ENCODE measurements around the gene PTPRN2. TPM values are rescaled to one million over a fixed set of nuclear protein-coding genes. Genes with fewer than 3 reads are reported as not detected.

Gene PTPRN2
- total RNA-seq, 1 experiment from 2014 or later = 2.1 TPM

DNA sequence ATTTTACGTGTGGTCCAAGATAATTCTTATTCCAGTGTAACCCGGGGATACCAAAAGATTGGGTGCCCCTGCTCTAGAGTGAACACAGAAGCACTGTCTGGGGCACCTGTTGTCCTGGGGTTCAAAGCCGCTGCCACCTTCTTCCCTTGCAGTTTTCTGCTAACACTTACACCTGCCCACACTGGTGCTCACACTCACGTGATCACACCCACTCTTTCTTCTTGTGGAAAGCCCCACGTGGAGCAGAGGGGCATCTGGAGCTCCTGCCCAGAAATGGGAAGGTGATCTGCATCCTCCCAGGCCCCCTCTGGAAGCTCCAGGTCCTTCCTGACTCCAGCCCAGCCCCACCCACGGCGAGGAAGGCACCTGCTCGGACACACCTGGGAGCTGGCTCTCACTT lies 42.9 kb downstream of the PTPRN2 start:
- Histone ChIP-seq H3K27me3 (ENCODE audit: insufficient read depth, low read length) (no peaks in the 10 kb centered on the region), H3K4me2 (ENCODE audit: low read length) (no peak overlapping the region), H3K9me3 (ENCODE audit: control insufficient read depth in 1 of 2, insufficient read depth in 1 of 2, low read depth in 1 of 2, low read length in 2 of 2) (no peaks in the 10 kb centered on the region), H3K79me2 (ENCODE audit: insufficient read depth, low read length) (no peaks in the 10 kb centered on the region), H3K36me3 (ENCODE audit: control insufficient read depth in 1 of 2, insufficient read depth in 2 of 2, low read length in 2 of 2) (no peaks in the 10 kb centered on the region), H3K4me1 (ENCODE audit: control insufficient read depth in 1 of 2, insufficient read depth in 2 of 2, low read length in 2 of 2) (no peaks in the 10 kb centered on the region), H2AFZ (ENCODE audit: low read depth, low read length, poor library complexity, severe bottlenecking) (no peak overlapping the region), H4K20me1 (ENCODE audit: insufficient read depth) (no peaks in the 10 kb centered on the region), H3K9me2 (ENCODE audit: insufficient read depth) (no peaks in the 10 kb centered on the region), H3K4me3 (replicated peaks in 1 of 2; ENCODE audit: low read depth in 1 of 2, low read length in 2 of 2) (no peak overlapping the region), H3K9ac (ENCODE audit: low read length) (no peak overlapping the region), H3K27ac (ENCODE audit: low read depth, low read length) (no peak overlapping the region)
- no TSS peak for BruUV-seq (replicated peaks)
- CTCF ChIA-PET = no interaction called here
- ATAC-seq (no peak), DNase-seq (ENCODE audit: low read depth, low spot score) (no peak)
- no peak for TF ChIP-seq EZH2 (IDR thresholded peaks at IDR 0.05)
- intact Hi-C loops (cut with micrococcal nuclease) = no loop called here
- POLR2A ChIA-PET = no interaction called here
- RAD21 ChIA-PET (ENCODE audit: low non-redundant PET in 1 of 2, low total read pairs in 2 of 2, uncharacterized antibody in 2 of 2, unreplicated experiment in 2 of 2) = no interaction called here

DNA sequence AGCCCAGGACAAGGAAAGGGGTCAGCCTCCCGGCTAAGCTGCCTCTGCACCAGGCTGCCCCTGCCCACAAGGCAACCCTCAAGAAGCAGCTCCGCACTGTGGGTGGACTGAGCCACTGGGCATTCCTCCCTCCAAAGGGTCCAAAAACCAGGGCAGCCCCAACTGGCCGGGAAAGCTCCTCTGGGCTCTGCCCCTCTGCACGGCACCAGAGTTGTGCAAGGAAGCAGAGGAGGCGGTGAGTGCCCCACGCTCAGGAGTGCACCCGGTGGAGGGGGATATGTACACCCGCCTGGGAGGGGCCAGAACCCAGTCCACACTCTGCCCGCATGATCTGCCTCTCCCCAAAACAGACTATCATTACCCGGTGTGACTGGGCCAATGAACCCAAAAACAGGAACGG lies 43.8 kb downstream of the PTPRN2 start:
- Histone ChIP-seq H3K9me3 (ENCODE audit: control insufficient read depth in 1 of 2, insufficient read depth in 1 of 2, low read depth in 1 of 2, low read length in 2 of 2) (no peaks in the 10 kb centered on the region), H3K9me2 (ENCODE audit: insufficient read depth) (no peaks in the 10 kb centered on the region), H3K27ac (ENCODE audit: low read depth, low read length) (no peak overlapping the region), H3K9ac (ENCODE audit: low read length) (no peak overlapping the region), H3K4me3 (replicated peaks in 1 of 2; ENCODE audit: low read depth in 1 of 2, low read length in 2 of 2) (no peak overlapping the region), H4K20me1 (ENCODE audit: insufficient read depth) (no peaks in the 10 kb centered on the region), H3K79me2 (ENCODE audit: insufficient read depth, low read length) (no peaks in the 10 kb centered on the region), H3K4me1 (ENCODE audit: control insufficient read depth in 1 of 2, insufficient read depth in 2 of 2, low read length in 2 of 2) (no peaks in the 10 kb centered on the region), H3K4me2 (ENCODE audit: low read length) (no peak overlapping the region), H3K27me3 (ENCODE audit: insufficient read depth, low read length) (no peaks in the 10 kb centered on the region), H3K36me3 (ENCODE audit: control insufficient read depth in 1 of 2, insufficient read depth in 2 of 2, low read length in 2 of 2) (no peaks in the 10 kb centered on the region), H2AFZ (ENCODE audit: low read depth, low read length, poor library complexity, severe bottlenecking) (no peak overlapping the region)
- no TSS peak for BruUV-seq (replicated peaks)
- intact Hi-C loops (cut with micrococcal nuclease) = no loop called here
- DNase-seq (ENCODE audit: low read depth, low spot score) (no peak), ATAC-seq (no peak)
- ChIA-PET POLR2A (no interaction called here), CTCF (no interaction called here), RAD21 (ENCODE audit: low non-redundant PET in 1 of 2, low total read pairs in 2 of 2, uncharacterized antibody in 2 of 2, unreplicated experiment in 2 of 2) (no interaction called here)
- no peak for TF ChIP-seq TCF7L2 (IDR thresholded peaks at IDR 0.05; ENCODE audit: borderline replicate concordance, extremely low read depth, insufficient read depth, insufficient read length)
- TF ChIP-seq, protein P1, sequence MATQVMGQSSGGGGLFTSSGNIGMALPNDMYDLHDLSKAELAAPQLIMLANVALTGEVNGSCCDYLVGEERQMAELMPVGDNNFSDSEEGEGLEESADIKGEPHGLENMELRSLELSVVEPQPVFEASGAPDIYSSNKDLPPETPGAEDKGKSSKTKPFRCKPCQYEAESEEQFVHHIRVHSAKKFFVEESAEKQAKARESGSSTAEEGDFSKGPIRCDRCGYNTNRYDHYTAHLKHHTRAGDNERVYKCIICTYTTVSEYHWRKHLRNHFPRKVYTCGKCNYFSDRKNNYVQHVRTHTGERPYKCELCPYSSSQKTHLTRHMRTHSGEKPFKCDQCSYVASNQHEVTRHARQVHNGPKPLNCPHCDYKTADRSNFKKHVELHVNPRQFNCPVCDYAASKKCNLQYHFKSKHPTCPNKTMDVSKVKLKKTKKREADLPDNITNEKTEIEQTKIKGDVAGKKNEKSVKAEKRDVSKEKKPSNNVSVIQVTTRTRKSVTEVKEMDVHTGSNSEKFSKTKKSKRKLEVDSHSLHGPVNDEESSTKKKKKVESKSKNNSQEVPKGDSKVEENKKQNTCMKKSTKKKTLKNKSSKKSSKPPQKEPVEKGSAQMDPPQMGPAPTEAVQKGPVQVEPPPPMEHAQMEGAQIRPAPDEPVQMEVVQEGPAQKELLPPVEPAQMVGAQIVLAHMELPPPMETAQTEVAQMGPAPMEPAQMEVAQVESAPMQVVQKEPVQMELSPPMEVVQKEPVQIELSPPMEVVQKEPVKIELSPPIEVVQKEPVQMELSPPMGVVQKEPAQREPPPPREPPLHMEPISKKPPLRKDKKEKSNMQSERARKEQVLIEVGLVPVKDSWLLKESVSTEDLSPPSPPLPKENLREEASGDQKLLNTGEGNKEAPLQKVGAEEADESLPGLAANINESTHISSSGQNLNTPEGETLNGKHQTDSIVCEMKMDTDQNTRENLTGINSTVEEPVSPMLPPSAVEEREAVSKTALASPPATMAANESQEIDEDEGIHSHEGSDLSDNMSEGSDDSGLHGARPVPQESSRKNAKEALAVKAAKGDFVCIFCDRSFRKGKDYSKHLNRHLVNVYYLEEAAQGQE (IDR thresholded peaks at IDR 0.05; ENCODE audit: low read depth) = no peak
- no peak for TF ChIP-seq POLR2AphosphoS5 (IDR thresholded peaks at IDR 0.05; ENCODE audit: low read depth, low read length)
- no peak for TF ChIP-seq EZH2 (IDR thresholded peaks at IDR 0.05)
- TF ChIP-seq, protein P2, sequence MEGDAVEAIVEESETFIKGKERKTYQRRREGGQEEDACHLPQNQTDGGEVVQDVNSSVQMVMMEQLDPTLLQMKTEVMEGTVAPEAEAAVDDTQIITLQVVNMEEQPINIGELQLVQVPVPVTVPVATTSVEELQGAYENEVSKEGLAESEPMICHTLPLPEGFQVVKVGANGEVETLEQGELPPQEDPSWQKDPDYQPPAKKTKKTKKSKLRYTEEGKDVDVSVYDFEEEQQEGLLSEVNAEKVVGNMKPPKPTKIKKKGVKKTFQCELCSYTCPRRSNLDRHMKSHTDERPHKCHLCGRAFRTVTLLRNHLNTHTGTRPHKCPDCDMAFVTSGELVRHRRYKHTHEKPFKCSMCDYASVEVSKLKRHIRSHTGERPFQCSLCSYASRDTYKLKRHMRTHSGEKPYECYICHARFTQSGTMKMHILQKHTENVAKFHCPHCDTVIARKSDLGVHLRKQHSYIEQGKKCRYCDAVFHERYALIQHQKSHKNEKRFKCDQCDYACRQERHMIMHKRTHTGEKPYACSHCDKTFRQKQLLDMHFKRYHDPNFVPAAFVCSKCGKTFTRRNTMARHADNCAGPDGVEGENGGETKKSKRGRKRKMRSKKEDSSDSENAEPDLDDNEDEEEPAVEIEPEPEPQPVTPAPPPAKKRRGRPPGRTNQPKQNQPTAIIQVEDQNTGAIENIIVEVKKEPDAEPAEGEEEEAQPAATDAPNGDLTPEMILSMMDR (IDR thresholded peaks at IDR 0.05 in 2 of 3, conservative IDR thresholded peaks at IDR 0.05 in 1 of 3; ENCODE audit: borderline replicate concordance in 1 of 3, insufficient read depth in 1 of 3, low read depth in 2 of 3, low read length in 2 of 3) = no peak
- no peak for TF ChIP-seq POLR2A (IDR thresholded peaks at IDR 0.05; ENCODE audit: borderline replicate concordance, extremely low read depth, insufficient read depth, insufficient read length)
- no peak for TF ChIP-seq ATF3 (IDR thresholded peaks at IDR 0.05)
- TF ChIP-seq SRF (IDR thresholded peaks at IDR 0.05; ENCODE audit: low read depth) = no peak
- TF ChIP-seq CEBPB (IDR thresholded peaks at IDR 0.05; ENCODE audit: low read depth) = no peak
- TF ChIP-seq ELF1 (IDR thresholded peaks at IDR 0.05; ENCODE audit: borderline replicate concordance, low read depth) = no peak
- TF ChIP-seq EGR1 (IDR thresholded peaks at IDR 0.05; ENCODE audit: low read depth) = no peak
- TF ChIP-seq SIN3A (IDR thresholded peaks at IDR 0.05; ENCODE audit: low read depth) = no peak
- no peak for TF ChIP-seq RAD21 (IDR thresholded peaks at IDR 0.05; ENCODE audit: low read depth)
- TF ChIP-seq SP1 (IDR thresholded peaks at IDR 0.05; ENCODE audit: low read depth) = no peak
